GM03348 (cell line): Measurements from ENCODE around the gene NYAP2.

Experiments used
- DNase-seq: peaks from one replicate; pipeline ENCODE4 v3.0.0; 2012; ENCODE audit warnings: low spot score

NYAP2 gene

DNA sequence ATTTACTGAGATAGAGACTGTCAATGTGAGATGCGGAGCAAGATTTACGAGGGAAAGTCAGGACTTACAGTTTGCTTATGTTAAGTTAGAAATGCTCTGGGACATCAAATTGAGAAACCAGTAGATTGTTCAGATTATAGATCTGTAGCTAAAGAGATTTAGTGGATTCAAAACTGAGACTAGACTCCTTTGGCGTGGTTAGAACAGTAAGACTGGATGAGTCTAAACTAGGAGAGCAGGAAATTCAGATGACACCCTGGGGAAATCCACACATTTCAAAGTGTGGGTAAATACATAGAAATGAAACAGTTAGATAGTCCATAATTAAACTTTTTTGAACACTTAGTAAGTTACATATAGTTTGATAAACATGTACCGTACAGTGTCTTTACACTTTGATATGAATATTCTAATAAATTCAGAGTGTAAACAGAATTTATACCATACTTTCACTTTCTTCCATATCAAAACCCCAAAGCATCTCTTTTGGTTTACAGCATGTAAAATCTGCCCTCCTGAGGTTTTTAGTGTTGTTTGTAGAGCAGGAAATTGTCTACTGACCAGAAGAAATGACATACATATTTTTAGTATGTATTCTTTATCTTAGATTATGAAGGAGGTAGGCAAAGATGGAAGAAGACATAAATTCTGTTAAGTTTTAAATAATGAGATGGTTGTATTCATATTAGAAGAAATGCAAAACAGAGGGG is 231.5 kb downstream of the NYAP2 start:
- DNase-seq: no peak

DNA sequence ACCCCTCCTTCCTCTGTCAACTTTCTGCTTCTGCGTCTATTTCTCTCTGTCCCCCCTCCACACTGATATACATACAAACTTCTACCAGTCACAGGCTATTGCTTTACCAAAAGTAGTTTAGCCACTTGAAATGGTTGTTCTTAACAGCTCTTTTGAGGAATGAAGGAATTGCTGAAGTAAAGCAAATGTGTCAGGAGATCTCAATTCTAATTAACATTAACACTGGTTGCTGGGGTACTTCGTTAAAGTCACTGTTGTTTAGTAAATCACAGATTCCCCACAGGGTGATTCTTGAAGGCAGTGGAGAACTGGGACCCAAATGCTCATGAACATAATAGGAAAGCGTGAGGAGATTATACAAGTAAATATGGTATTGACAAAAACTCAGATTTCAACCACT is 232.8 kb downstream of the NYAP2 start:
- DNase-seq: no peak

DNA sequence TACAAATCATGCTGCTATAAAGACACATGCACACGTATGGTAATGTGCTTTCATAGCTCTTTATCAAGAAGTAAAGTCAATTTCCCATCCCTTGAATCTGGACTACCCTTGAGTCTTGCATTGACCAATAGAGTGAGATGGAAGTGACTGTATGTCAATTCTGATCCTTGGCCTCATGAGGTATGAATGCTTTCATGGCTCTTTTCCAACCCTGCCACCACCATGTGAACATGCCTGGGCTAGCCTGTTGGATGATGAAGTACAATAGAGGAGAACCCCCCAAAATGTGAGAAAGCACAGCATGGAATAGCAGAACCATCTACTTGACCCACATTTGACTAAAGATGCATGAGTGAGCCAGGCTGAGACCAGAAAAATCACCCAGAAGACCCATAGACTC is 237.0 kb downstream of the NYAP2 start:
- no peak for DNase-seq

GRCh38 chr2:225637259-225637658 is 237.7 kb downstream of the NYAP2 start:
- DNase-seq: no peak

DNA sequence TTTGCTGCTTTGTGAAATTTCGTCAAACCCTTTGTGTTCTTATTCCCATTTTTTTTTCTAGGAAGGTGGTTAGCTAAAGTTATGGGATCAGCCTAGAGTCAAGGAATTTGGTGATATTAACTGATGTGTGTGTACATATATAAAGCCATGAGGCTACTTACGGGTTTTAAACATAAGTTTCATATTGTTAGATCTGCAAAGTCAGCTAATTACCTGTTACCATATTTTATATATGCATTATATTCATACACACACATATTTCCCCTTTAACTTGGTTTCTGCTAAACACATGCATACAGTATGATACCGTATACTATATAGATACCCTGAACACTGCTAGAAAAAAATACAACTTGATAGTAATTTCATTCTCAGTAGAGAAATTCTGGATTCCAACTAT is 241.0 kb downstream of the NYAP2 start:
- DNase-seq: no peak

GRCh38 chr2:225649274-225649673 is 249.8 kb downstream of the NYAP2 start:
- no peak for DNase-seq

DNA sequence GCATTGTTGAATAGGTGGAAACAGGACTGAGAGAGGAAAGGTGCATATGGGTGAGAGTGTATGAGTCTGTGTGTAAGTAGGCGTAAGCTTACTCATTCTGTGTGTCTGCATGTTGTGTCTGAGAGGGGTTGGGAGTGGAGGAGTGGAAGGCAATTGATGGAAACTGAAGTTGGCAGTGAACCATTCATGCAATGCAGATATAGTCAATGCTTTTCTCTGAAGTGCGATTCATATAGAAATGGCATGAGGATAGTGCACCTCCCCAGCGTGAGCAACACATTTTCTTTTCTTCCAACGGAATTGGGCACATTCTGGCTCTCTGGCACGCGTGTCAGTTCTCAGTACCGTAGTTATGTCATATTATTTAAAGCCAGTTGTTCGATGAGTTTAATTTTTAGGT is 250.5 kb downstream of the NYAP2 start:
- DNase-seq: no peak

GRCh38 chr2:225660262-225661131 is 261.0 kb downstream of the NYAP2 start:
- peak; percentile 80 for DNase-seq

DNA sequence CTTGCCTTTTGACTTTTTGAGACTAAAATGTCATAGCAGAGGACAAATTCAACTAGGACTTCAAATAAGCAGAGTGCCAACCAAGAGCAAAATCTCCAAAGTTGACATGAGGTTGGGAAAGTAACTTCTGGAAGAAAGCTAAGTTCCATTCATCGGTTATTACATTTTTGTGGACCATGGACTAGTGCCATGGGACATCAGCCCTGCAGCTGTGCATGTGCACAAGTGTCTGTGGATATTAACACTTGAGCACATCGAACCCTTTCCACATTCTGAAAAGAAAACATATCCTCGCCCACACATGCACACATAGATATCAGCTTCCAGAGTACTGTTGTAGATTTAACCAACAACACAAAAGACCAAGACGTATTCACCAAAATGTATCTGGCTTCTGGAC is 262.6 kb downstream of the NYAP2 start:
- DNase-seq: no peak

DNA sequence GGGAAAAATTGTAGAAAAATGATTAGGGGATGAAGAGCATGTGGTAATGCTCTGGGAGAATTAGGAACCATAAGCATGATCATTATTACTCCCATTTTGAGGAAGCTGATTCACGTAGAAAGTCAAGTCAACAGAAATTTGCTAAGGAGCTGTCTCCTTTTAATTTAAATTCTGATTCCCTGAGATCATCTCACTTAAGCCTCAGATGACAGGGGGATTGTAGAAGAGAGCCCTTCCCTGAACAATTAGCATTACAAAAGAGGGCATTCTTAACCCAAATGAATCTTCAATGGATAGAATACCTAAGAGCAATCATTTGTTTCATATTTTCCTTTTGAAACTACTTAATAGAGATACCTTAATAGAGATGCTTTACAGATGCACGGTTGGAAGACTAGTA is 267.9 kb downstream of the NYAP2 start:
- no peak for DNase-seq

GRCh38 chr2:225668606-225669266 is 269.2 kb downstream of the NYAP2 start:
- peak; percentile 65 for DNase-seq

- DNase-seq: peak; percentile 41
Measured at GRCh38 chr2:225670111-225670974, 270.8 kb downstream of the NYAP2 start.

DNA sequence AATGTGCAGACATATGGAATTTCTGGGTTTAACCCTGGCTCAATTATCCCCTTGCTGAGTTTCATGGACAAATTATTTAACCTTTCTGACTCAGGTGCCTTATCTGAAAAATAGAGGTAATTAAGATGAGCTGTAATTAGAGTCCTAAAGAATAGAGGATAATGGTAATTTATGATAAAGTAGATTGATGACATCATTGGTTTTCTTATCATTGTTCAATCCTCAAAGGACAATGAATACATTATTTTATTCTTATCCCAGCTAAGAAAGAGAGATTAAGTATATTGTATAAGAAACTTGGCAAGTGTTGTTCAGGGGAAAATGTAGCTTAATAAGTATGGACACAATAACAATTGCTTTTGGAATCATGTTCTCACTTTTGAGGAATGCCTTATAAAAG is 279.3 kb downstream of the NYAP2 start:
- DNase-seq: no peak

GRCh38 chr2:225683258-225683657 is 283.7 kb downstream of the NYAP2 start:
- DNase-seq: no peak

DNA sequence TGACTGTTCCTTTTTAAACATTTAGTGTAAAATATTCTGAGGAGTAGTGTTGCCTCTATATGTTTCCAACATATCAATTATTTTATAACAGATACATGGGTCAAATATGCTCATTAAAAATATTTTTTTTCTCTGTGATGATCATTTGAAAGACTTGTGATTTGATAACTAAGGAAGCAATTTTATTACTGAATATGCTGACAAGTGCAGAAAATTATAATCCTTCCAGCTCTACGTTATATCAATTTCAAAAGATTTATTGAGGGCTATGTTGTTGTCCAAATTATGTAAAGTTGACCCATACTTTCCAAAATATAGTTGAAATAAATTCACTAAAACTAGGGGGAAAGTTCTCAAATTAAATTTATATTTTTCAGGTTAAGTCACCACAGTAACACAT is 290.6 kb downstream of the NYAP2 start:
- DNase-seq: no peak

DNA sequence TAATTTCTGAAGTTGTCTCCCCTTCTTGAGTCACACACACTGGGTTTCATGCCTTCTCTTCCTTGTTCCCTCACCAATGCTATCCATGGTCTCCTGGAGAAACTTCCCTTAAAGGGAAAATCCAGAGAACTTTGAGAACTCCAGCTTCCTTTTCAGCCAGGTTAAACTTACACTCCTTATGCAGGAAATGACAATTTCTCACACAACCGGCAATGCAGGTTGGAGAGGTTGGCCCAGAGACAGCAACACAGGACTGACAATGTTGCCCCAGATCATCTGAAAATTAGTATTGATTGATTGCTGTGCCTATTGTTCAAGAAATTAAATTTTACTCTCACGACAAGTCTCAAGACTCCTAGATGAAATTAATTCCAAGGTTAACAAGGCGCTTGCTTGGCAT is 292.2 kb downstream of the NYAP2 start:
- DNase-seq: no peak

DNA sequence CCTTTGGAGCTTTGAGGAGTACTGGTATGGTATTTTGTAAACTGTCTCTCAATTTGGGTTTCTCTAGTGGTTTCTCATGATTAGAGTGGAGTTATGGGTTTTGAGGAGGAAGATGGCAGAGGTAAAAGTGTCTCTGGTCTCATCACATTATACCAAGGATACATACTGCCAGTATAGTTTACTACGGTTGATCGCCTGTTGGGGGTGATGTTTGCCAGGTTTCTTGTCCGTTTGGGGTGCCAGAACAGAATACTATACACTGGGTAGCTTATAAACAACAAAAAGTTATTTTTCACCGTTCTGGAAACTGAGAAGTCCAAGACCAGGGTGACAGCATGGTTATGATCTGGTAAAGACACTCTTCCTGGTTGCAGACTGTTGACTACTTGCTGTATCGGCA is 293.7 kb downstream of the NYAP2 start:
- no peak for DNase-seq

DNA sequence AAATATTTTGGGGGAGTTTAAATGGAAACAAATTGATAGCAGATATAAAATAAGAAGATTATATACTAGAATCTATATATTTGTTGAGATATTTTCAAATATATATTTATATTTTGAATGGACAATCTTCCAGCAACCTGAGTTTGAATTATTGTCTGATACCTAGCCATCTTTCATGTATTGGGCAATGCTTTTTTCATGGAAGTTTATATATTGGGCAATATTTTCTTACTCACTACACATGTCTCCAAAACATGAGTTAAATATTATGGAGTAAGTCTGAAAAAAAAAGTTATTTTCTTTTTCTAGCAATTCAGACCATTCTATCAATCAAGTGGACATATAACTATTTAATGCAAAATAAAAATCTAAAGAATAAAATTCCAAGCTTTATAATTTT is 295.2 kb downstream of the NYAP2 start:
- no peak for DNase-seq

GRCh38 chr2:225697936-225698335 is 298.4 kb downstream of the NYAP2 start:
- no peak for DNase-seq
